Stimulated activated naive CD8-positive, alpha-beta T cell treated with anti-CD3 and anti-CD28 coated beads, Interleukin-15, amount 100 ng/mL, for 72 hours (primary cell): Measurements from ENCODE around the gene CDK6.
A peak's percentile ranks its signal among the peaks of the same experiment; 100 is the strongest.

Experiments used
- ATAC-seq: fragments of 150-1000 bp; cut with Tn5 transposase; 2 replicates; pipeline ENCODE4 v1.10.0; 2021; ENCODE audit warnings: mild to moderate bottlenecking, moderate library complexity
- DNase-seq, 2 donors: peaks; one replicate each; pipeline ENCODE4 v3.0.0; 2021 to 2022
- H3K27ac Mint-ChIP-seq, 2 donors: one replicate each; pipeline ENCODE4 v1.8.0; 2022; ENCODE audit warnings: mild to moderate bottlenecking in 2 of 2, mixed read lengths in 2 of 2, moderate library complexity in 2 of 2
- H3K27me3 Mint-ChIP-seq: one replicate; pipeline ENCODE4 v1.8.0; 2022; ENCODE audit warnings: mixed read lengths
- H3K4me1 Mint-ChIP-seq: one replicate; pipeline ENCODE4 v1.8.0; 2022; ENCODE audit warnings: mild to moderate bottlenecking, mixed read lengths
- H3K4me3 Mint-ChIP-seq, 2 donors: one replicate each; pipeline ENCODE4 v1.8.0; 2022; ENCODE audit warnings: mild to moderate bottlenecking in 2 of 2, mixed read lengths in 2 of 2, moderate library complexity in 1 of 2
- H3K9me3 Mint-ChIP-seq, 2 donors: one replicate each; pipeline ENCODE4 v1.8.0; 2022; ENCODE audit warnings: mixed read lengths in 2 of 2

CDK6 gene

GRCh38 chr7:92735707-92736106, 100.7 kb downstream of the CDK6 start:
- Mint-ChIP-seq H3K27ac (no peak overlapping the region), H3K9me3 (no peaks in the 10 kb centered on the region), H3K4me3 (no peak overlapping the region), H3K4me1 (peaks cover 62% of the 10 kb centered on the region), H3K27me3 (no peaks in the 10 kb centered on the region)
- DNase-seq: no peak
- no peak for ATAC-seq

GRCh38 chr7:92732316-92733036, 103.9 kb downstream of the CDK6 start:
- Mint-ChIP-seq H3K27ac (peak overlapping the region; percentile 86 to 93), H3K4me1 (peaks cover 52% of the 10 kb centered on the region), H3K27me3 (no peaks in the 10 kb centered on the region), H3K9me3 (no peaks in the 10 kb centered on the region), H3K4me3 (peak overlapping the region; percentile 15 to 49)
- DNase-seq: no peak
- no peak for ATAC-seq

- peak overlapping the region; percentile 86 to 93 for H3K27ac Mint-ChIP-seq
- no peaks in the 10 kb centered on the region for H3K27me3 Mint-ChIP-seq
- no peaks in the 10 kb centered on the region for H3K9me3 Mint-ChIP-seq
- peaks cover 51% of the 10 kb centered on the region for H3K4me1 Mint-ChIP-seq
- H3K4me3 Mint-ChIP-seq: peak overlapping the region; percentile 15 to 49
- DNase-seq: peak in 1 of 2 donors; percentile 40
- peak; percentile 79 for ATAC-seq
Observed at GRCh38 chr7:92731335-92732063, 104.9 kb downstream of the CDK6 start.

GRCh38 chr7:92730808-92731207, 105.6 kb downstream of the CDK6 start:
- H3K27ac Mint-ChIP-seq: peak overlapping the region in 1 of 2 donors; percentile 93
- H3K9me3 Mint-ChIP-seq: no peaks in the 10 kb centered on the region
- H3K4me3 Mint-ChIP-seq: peak overlapping the region in 1 of 2 donors; percentile 49
- H3K4me1 Mint-ChIP-seq: peaks cover 47% of the 10 kb centered on the region
- H3K27me3 Mint-ChIP-seq: no peaks in the 10 kb centered on the region
- DNase-seq: no peak
- ATAC-seq: no peak

GRCh38 chr7:92729751-92730150, 106.6 kb downstream of the CDK6 start:
- no peak for DNase-seq

GRCh38 chr7:92729172-92729571, 107.2 kb downstream of the CDK6 start:
- H3K27me3 Mint-ChIP-seq: no peaks in the 10 kb centered on the region
- no peaks in the 10 kb centered on the region for H3K9me3 Mint-ChIP-seq
- ATAC-seq: peak; percentile 66
- peak overlapping the region; percentile 92 to 93 for H3K27ac Mint-ChIP-seq
- H3K4me1 Mint-ChIP-seq: peaks cover 45% of the 10 kb centered on the region
- no peak overlapping the region for H3K4me3 Mint-ChIP-seq
- DNase-seq: no peak

More at GRCh38 chr7:92729751-92730150, 106.6 kb downstream of the CDK6 start:
- no peak for ATAC-seq
- peak overlapping the region in 1 of 2 donors; percentile 2 for H3K4me3 Mint-ChIP-seq
- peak overlapping the region; percentile 92 to 93 for H3K27ac Mint-ChIP-seq
- peaks cover 47% of the 10 kb centered on the region for H3K4me1 Mint-ChIP-seq
- H3K9me3 Mint-ChIP-seq: no peaks in the 10 kb centered on the region
- H3K27me3 Mint-ChIP-seq: no peaks in the 10 kb centered on the region

- Mint-ChIP-seq H3K27me3 (no peaks in the 10 kb centered on the region), H3K27ac (peak overlapping the region in 1 of 2 donors; percentile 40), H3K4me3 (no peak overlapping the region), H3K9me3 (no peaks in the 10 kb centered on the region), H3K4me1 (peaks cover 50% of the 10 kb centered on the region)
- ATAC-seq (no peak), DNase-seq (no peak)
Observed at GRCh38 chr7:92727755-92728154, 108.6 kb downstream of the CDK6 start.

GRCh38 chr7:92725161-92725925, 111.0 kb downstream of the CDK6 start:
- H3K27ac Mint-ChIP-seq: no peak overlapping the region
- no peaks in the 10 kb centered on the region for H3K27me3 Mint-ChIP-seq
- ATAC-seq: no peak
- no peak for DNase-seq
- no peak overlapping the region for H3K4me3 Mint-ChIP-seq
- no peaks in the 10 kb centered on the region for H3K9me3 Mint-ChIP-seq
- peaks cover 41% of the 10 kb centered on the region for H3K4me1 Mint-ChIP-seq

- Mint-ChIP-seq H3K4me3 (peak overlapping the region in 1 of 2 donors; percentile 24), H3K9me3 (no peaks in the 10 kb centered on the region), H3K27me3 (no peaks in the 10 kb centered on the region), H3K27ac (no peak overlapping the region), H3K4me1 (peaks cover 41% of the 10 kb centered on the region)
- DNase-seq (no peak), ATAC-seq (no peak)
Observed at GRCh38 chr7:92723943-92724342, 112.4 kb downstream of the CDK6 start.

- Mint-ChIP-seq H3K27me3 (no peaks in the 10 kb centered on the region), H3K27ac (no peak overlapping the region), H3K9me3 (no peaks in the 10 kb centered on the region), H3K4me1 (peaks cover 48% of the 10 kb centered on the region), H3K4me3 (no peak overlapping the region)
- DNase-seq (no peak), ATAC-seq (no peak)
Observed at GRCh38 chr7:92723205-92723604, 113.2 kb downstream of the CDK6 start.

GRCh38 chr7:92722541-92722940, 113.8 kb downstream of the CDK6 start:
- H3K27ac Mint-ChIP-seq: peak overlapping the region in 1 of 2 donors; percentile 59
- H3K27me3 Mint-ChIP-seq: no peaks in the 10 kb centered on the region
- ATAC-seq (no peak), DNase-seq (no peak)
- no peak overlapping the region for H3K4me3 Mint-ChIP-seq
- no peaks in the 10 kb centered on the region for H3K9me3 Mint-ChIP-seq
- peaks cover 55% of the 10 kb centered on the region for H3K4me1 Mint-ChIP-seq

- peak overlapping the region; percentile 9 to 20 for H3K27ac Mint-ChIP-seq
- DNase-seq: no peak
- no peaks in the 10 kb centered on the region for H3K27me3 Mint-ChIP-seq
- H3K4me1 Mint-ChIP-seq: peaks cover 56% of the 10 kb centered on the region
- no peaks in the 10 kb centered on the region for H3K9me3 Mint-ChIP-seq
- ATAC-seq: no peak
- peak overlapping the region in 1 of 2 donors; percentile 16 for H3K4me3 Mint-ChIP-seq
Observed at GRCh38 chr7:92720604-92721350, 115.6 kb downstream of the CDK6 start.

- peak; percentile 96 for ATAC-seq
- Mint-ChIP-seq H3K4me1 (peaks cover 60% of the 10 kb centered on the region), H3K4me3 (peak overlapping the region; percentile 44 to 56), H3K27me3 (no peaks in the 10 kb centered on the region), H3K27ac (peak overlapping the region; percentile 32 to 92), H3K9me3 (no peaks in the 10 kb centered on the region)
- peak; percentile 31 to 65 for DNase-seq
Observed at GRCh38 chr7:92717993-92718716, 118.2 kb downstream of the CDK6 start.

- Mint-ChIP-seq H3K27me3 (no peaks in the 10 kb centered on the region), H3K9me3 (no peaks in the 10 kb centered on the region), H3K4me3 (peak overlapping the region in 1 of 2 donors; percentile 44), H3K4me1 (peaks cover 54% of the 10 kb centered on the region), H3K27ac (peak overlapping the region in 1 of 2 donors; percentile 32)
- peak; percentile 33 for ATAC-seq
- DNase-seq: no peak
Observed at GRCh38 chr7:92717623-92717992, 118.8 kb downstream of the CDK6 start.
